ENCODE data around the gene GPR153.

GRCh38 chr1:6221210-6221784 is 39.6 kb downstream of the GPR153 start:
- TF ChIP-seq CTCF (IDR thresholded peaks at IDR 0.05; ENCODE audit: low read depth, low read length) (no peak), EZH2phosphoT487 (IDR thresholded peaks at IDR 0.05; ENCODE audit: low read depth) (no peak)

Measured in OCI-LY3 (cell line).